Measurements from ENCODE around the gene RALGAPA2.

DNA sequence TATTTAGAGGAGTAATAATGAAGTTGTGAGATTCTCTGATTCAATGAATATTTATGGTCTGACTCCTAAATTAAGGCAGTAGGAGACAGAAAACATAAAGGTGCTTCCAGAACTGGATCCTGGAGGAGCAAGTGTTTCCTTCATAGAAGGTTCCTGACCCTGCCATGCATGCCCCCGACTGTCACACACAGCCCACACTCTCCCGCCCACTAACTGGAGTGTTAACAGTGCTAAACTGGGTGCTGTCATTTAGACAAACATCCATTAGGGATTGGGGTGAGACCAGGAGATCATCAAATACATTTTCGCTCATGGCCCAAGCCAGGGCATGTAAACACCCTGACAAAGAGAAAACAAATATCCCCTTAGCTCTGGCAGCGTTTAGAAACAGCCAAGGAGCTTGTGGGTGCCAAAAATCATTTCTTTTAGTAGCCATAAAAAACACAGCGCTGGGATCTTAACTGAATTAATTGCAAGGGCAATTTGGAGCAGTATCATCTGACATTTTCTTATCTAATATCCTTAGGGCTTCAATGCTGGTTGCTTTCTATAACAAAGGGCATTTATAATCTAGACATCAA lies 297.7 kb downstream of the RALGAPA2 start:
- no peak for TF ChIP-seq TEAD4 (IDR thresholded peaks at IDR 0.05; ENCODE audit: borderline replicate concordance, insufficient read depth)
- no peak for TF ChIP-seq SIN3A (IDR thresholded peaks at IDR 0.05; ENCODE audit: borderline replicate concordance, low read depth, low read length)
- no peak for TF ChIP-seq GABPA (IDR thresholded peaks at IDR 0.05; ENCODE audit: low read depth)
- TF ChIP-seq, protein P1, sequence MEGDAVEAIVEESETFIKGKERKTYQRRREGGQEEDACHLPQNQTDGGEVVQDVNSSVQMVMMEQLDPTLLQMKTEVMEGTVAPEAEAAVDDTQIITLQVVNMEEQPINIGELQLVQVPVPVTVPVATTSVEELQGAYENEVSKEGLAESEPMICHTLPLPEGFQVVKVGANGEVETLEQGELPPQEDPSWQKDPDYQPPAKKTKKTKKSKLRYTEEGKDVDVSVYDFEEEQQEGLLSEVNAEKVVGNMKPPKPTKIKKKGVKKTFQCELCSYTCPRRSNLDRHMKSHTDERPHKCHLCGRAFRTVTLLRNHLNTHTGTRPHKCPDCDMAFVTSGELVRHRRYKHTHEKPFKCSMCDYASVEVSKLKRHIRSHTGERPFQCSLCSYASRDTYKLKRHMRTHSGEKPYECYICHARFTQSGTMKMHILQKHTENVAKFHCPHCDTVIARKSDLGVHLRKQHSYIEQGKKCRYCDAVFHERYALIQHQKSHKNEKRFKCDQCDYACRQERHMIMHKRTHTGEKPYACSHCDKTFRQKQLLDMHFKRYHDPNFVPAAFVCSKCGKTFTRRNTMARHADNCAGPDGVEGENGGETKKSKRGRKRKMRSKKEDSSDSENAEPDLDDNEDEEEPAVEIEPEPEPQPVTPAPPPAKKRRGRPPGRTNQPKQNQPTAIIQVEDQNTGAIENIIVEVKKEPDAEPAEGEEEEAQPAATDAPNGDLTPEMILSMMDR (IDR thresholded peaks at IDR 0.05), result no peak
